Stimulated activated CD4-positive, alpha-beta T cell treated with anti-CD3 and anti-CD28 coated beads, Interleukin-15, amount 100 ng/mL, for 1 hour (primary cell): ENCODE measurements around the gene WDR18.

Experiments
- DNase-seq, 2 donors: peaks; one replicate each; pipeline ENCODE4 v3.0.0-alpha.2; 2020; ENCODE audit warnings: low read depth in 1 of 2, low spot score in 1 of 2

Gene WDR18, protein sequence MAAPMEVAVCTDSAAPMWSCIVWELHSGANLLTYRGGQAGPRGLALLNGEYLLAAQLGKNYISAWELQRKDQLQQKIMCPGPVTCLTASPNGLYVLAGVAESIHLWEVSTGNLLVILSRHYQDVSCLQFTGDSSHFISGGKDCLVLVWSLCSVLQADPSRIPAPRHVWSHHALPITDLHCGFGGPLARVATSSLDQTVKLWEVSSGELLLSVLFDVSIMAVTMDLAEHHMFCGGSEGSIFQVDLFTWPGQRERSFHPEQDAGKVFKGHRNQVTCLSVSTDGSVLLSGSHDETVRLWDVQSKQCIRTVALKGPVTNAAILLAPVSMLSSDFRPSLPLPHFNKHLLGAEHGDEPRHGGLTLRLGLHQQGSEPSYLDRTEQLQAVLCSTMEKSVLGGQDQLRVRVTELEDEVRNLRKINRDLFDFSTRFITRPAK

DNA sequence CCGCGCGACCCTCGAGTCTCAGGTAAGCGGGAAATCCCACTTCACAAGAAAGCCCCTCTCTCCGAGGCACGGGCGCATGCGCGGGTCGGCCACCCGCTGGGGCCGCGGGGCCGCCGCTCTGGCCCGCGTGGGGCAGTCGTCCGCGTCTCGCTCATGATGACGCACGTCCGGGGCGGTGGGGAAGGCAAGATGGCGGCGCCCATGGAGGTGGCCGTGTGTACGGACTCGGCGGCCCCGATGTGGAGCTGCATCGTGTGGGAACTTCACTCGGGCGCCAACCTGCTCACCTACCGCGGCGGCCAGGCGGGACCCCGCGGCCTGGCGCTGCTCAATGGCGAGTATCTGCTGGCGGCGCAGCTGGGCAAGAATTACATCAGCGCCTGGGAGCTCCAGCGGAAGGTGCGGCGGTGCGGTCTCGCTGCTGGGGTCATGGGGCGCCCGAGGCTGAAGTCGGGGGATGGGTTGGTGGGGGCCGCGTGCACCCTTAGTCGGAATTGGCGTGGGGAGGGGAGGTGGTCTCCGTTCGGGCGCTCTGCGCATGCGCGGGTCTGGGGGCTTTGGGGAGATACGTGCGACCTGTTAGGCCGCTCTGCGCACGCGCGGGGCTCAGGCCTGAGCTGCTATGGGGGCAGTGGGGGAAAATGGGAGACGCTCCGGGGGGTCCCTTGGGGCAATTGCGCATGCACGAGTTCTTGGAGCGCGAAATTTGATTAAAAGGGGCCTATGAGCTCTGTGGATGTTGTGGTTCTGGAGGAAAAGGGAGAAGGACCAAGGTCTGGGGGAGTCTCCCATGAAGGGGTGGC lies at the start of gene WDR18:
Gene WDR18, plus strand, starts transcription at position 181 of the 803 bp plus-strand sequence. Its CDS starts 9 bp downstream, at position 190.
- peak; percentile 73 to 87 for DNase-seq

DNA sequence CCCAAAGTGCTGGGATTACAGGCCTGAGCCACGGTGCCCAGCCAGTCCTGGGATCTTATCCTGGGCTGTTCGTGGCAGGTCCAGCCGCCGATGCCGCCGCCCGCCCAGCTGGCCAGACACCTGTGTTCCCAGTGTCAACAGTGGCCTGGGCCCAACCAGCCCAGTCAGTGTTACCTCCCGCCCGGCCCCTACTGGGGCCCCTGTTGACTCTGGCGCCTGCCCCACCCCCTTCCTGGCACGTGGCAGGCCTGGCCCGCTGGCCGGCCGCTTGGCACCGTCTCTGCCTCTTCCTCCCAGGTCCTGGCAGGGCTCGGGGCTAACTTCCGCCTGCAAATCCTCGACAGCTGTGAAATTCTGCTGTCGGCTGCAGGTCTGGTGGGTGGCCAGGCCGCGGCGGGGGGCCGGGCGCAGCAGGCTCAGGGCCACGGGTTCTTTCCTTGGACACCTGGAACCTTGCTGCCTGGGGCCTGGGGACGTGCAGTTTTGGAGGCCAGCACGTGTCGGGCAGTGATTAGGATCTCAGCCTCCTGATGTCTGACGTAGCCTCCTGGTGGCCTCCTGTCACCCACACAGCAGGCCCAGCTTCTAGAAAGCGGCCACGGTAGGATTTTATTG lies 49.2 kb upstream of the WDR18 start:
- no peak for DNase-seq

DNA sequence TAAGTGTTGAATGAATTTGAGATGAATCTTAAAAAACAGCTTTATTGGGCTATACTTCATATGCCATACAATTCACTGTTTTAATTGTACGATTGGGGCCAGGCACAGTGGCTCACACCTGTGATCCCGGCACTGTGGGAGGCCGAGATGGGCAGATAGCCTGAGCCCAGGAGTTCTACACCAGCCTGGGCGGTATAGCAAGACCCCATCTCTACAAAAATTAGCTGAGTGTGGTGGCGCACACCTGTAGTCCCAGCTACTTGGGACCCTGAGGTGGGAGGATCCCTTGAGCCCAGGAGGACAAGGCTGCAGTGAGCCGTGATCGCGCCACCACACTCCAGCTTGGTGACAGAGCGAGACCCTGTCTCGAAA lies 48.0 kb upstream of the WDR18 start:
- no peak for DNase-seq

DNA sequence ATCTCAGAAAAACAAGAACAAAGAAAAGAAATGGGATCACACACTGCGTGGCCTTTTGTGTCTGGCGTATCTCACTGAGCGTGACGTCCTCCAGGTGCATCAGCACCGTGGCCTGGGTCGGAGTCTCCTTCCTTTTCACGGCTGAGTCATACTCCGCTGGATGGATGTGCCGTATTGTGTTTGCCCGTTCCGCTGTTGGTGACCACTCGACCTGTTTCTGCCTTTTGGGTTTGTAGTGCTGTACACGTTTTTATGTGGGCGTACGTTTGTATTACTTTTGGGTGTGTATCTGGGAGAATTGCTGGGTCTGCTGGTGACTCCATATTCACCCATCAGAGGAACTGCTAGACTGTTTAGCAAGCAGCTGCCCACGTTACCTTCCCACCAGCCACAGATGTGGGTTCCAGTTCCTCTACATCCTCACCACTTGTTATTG lies 46.9 kb upstream of the WDR18 start:
- no peak for DNase-seq

DNA sequence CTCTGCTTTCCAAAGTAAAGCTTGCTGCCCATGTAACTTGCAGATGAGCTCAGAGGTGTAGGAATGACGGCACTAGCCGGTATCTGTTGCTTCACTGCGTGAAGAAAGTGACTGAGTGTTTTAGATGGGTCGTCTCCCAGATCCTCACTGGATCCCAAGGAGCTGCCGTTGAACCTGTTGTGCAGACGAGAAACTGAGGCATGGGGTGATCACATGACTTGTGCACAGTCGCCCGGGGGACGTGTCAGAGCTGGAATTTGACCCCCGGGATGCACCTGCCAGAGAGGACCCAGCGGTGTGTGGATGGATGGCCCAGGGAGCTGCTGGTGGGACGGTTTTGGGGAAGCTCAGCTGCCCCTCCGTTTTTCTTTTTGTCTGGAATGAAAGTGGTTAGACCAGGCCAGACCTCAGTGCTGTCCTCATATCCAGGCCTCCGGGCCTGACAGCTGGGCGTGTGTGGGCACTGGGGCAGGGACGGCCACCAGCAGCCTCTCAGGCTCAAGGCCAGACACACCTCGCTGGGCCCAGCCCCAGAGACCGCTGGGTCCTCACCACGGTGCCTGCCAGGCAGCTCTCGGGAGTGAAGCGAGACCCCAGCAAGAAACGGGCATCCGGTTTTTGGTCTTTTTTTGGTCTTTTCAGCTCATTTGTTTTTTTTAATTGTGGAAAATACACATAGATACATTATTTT lies 45.8 kb upstream of the WDR18 start:
- no peak for DNase-seq

DNA sequence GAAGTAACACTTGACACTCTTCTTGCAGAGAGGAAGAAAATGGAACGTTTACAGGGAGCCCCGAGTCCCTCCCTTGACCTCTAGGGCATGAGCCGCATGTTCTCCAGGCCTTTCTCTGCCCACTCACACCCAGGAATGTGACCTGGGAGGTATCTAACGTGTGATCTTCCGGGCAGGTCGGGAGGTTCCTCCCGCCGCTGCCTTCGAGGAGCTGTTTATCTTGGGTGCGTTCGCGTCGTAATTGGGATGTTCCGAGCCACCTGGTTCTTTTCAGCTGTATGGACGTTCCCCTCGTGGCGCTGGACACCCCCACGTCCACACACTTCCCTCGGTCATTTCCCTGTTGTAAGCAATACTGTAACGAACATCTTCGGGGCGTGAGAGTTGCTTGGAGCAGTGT lies 44.7 kb upstream of the WDR18 start:
- DNase-seq, result no peak

DNA sequence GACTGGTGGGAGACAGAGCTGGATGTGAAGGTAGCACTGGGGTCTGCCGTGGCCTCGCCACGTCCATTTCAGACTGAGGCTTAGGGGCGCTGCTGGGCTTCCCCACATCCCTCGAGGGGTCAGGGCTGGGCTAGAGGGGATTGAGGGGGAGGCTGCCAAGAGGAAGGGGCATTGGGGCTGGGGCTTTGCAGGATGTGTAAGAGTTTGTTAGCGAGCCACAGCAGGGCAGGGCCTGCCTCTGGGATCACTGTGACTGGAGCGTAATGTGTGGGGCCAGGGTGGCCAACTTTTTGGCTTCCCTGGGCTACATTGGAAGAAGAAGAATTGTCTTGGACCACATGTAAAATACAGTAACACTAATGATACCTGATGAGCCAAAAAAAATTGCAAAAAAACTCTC lies 44.2 kb upstream of the WDR18 start:
- no peak for DNase-seq

DNA sequence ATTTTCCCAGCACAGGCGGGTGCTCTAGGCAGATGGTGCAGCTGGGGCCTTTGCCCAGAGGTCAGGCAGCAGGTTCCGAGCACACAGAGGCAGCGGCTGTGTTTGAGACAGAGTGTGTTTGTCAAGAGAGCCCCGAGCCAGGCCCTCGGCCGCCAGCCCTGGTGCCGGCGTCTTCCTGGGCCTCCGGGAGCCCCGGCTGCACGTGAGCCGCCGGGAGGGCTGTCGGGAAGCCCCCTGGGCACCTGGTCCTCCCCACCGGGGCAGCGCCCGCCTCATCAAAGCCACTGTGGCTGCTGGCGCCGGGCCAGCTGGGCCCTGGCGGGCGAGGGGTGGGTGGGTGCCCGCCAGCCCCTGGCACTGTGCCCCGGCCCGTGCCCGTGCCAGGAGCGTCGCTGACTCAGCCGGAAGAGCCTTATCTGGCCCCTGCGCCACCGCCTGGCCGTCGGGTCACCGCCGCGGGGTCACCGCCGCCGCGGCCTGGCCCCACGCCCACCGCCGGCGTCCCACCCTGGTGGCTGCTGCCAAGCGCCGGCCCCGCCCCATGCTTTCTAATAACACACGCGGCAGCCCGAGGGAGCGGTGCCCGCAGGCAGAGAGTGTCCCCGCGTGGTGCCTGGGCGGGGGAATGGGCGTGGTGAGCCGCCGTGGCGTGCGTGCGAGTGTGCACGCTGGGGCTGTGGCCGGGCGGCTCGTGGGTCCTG lies 43.4 kb upstream of the WDR18 start:
- DNase-seq, result peak; percentile 50 to 53

DNA sequence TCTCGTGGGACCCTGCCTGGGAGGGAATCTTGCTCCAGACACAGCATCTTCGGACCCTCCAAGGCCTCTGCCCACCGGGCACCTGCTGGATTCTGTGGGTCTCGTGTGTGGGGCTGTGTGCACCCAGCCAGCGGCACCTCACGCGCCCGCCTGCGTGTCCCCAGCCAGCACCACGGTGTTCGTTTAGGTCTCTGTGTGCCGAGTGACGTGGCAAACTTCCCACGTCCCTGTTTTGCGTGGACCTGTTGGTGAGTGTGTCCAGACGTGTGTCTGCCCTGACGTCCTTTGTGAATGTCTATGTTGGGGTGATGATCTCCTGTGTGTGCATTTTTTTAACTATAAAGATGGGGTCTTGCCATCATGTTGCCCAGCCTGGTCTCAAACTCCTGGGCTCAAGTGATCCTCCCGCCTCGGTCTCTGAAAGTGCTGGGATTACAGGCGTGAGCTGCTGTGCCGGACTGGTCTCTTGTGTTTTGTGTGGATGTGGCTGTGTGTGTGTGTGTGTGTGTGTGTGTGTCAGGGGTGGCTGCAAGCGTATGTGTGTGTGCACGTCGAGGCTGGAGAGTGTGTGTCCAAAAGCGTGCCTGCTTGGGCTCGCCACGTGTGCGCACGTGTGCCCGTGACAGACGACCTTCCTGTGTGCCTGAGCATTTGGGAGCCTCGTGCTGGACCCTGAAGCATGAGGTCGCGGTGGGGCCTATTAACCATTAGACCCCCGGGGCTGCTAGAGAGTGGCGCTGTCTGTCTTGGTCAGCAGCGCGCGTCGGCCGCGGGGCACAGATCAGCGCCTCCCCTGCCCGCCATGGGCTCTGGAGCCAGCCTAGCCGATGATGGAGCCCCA lies 42.6 kb upstream of the WDR18 start:
- no peak for DNase-seq

DNA sequence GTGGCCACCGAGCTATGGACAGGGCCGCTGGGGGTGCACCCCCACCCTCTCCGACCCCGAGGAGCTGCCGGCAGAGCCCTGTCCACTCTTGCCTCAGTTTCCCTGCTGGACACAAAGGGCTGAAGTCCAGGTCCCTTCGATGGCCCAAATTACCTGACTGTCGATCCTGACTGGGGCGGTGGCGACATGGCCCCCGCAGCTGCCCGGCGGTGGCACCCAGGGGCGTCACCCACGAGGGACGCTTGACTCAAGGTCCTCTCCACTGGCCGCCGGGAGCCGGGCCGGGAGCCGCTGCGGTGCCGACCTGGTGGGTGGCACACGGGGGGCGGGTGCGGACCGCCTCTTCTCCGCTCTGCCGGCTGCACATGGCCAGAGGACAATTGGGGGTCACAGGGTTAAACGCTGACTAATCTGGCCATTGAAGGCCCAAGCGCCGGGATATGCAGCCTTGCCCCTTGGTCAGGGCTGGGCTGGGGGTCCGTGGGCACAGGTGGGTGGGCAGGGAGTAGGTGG lies 42.0 kb upstream of the WDR18 start:
- DNase-seq, result no peak

DNA sequence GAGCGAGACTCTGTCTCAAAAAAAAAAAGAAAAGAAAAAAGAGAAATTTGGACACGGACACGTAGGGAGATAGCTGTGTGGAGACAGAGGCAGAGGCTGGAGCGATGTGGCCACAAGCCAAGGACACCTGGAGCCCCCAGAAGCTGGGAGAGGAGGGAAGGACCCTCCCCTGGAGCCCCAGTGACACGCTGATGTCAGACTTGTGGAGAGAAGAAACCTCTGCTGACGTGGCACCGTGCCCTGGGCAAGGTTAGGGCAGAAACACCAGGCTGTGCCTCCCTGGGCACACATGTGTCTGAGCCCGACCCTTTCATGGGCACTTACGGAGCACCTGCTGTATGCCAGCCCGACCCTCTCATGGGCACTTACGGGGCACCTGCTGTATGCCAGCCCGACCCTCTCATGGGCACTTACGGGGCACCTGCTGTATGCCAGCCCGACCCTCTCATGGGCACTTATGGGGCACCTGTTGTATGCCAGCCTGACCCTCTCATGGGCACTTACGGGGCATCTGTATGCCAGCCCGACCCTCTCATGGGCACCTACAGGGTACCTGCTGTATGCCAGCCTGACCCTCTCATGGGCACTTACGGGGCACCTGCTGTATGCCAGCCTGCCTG lies 40.5 kb upstream of the WDR18 start:
- no peak for DNase-seq

DNA sequence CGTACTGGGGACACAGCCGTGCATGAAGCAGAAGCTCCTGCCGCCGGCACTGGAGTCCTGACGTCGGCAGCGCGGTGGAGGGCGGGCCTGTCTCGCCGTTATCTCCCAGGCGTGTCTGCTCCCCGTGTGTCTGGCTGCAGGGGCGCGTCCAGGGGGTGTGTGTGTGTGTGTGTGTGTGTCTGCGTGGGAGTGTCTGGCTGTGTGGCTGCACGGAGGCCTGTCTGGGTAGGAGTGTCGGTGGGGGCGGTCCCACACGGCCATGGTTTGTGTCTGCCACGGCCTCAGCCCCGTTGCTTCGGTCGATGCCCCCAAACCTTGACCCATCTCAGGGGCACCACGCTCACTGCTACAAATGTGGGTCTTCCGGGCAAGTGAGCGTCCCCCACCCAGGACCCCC lies 40.0 kb upstream of the WDR18 start:
- no peak for DNase-seq

DNA sequence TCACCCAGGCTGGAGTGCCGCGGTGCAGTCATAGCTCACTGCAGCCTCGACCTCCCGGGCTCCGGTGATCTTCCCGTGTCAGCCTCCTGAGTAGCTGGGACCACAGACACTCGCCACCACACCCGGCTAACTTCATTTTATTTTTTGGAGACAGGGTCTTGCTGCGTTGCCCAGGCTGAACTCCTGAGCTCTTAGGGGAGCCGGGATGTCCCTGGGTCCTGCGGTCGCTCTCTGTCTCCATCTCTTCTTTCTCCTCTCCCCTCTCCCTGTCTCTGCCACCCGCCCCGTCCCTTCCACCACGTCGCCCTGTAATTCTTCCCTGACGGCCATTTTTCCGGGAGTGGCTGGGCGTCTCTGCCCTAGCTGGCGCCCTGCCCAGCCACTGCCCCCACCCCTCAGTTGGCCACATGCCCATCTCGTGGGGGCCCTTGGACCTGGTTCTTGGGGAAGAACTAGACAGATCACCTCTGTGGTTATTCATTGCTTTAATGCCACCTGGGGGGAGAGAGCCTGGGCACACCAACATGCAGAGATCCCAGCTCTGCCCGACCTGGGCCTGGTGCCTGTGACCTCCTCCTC lies 39.4 kb upstream of the WDR18 start:
- no peak for DNase-seq

DNA sequence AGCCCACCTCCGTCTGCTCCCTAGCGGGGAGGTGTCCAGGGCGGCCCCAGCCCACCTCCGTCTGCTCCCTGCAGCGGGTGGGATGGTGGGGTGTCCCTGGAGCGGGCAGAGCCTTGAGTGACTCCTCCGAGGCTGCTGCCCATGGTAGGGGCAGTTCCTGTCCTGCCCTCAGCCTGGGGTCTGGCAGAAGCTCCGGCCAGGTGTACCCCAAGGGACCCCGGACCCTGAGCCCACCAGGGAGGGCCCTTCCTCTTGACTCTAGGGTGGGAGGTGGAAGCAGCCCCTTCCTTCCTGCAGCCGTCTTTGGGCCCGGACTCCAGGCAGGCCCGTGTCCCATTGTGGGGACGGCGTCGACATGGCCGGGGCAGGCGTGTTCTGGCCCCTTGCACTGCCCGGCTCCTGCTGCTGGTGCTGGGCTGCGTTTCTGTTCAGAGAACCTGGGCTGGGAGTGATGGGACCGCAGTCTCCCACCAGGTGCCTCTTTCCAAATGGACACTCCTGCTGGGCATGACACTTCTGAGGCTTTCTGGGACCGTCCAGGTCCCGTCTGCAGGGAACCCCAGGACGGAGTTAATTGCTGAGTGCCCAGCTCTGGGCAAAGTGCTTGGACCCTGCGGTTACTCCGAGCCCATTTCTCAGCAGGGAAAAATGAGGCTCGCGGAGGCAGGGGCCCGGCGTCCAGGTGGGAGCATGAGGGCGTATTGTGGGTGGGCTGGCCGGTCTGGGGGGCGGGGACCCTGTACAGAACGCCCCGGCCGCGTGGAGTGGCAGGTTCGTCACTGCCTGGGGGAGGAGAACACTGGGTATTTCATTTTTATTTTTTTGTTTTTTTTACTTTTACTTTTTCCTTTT lies 38.5 kb upstream of the WDR18 start:
- DNase-seq, result no peak

DNA sequence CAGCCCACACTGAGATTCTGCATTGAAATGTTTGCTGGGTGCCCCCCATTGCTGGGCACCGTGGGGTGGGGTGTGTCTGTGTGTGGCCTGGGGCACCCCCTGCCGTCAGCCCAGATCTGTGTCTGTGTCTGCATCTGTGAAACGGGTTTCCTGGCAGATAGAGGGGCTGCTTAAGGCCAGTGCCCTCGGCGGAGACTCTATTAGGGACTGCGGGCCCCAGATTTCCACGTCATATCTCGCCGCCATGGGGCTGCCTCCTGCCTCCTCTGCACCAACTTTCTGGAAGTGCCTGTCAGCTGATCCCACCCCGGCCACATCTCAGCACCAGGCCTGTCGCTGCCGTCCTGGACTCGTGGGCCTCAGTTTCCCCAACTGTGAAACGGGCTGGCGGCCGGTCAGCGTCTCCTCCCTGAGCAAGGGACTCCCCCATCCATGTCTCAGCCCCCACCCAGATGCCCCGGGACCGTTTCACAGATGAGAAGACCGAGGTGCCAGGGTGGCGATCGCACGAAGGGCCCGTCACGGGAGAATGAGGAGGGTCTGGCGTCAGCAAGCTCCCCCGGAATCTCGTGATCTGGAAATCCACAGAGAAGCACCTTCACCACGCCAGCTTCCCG lies 36.9 kb upstream of the WDR18 start:
- no peak for DNase-seq

DNA sequence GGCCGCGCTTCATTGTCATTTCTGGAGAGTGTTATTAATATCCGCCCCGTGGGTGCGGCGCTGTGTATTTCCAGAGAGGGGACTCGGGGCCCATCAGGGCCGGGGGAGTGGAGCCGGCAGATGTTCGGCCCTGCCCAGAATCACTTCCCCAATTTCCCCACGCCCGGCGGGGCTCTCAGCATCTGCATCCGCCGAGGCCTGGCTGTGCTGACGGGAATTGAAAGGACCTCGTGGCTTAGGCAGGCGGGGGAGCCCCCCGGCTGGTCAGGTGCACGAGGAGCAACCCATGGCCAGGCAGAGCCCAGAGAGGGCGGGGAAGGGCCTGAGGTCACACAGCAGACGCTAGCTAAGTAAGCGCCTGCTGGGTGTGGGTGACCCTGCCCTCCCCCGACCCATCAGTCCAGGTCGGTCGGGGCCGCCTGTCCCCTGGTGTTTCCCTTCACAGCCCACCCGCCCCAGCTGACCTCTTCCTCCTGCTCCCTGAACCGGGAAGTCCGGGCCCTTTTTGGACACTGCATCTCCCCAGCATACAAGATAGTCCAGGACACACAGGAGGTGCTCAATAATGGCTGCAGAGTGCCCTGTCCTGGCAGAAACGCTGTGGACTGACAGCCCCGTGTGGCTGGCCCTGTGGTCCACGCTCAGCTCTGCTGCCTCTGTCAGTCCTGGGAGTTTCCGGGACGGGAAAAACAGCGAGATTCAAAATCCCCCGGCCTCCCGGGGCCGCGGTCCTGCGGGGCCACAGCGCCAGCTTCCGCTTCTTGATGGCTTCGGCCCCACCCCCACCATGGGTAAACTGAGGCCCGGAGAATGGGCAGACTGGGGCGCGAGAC lies 36.2 kb upstream of the WDR18 start:
- DNase-seq, result no peak
